Measurements from ENCODE around the gene IMMP2L.

DNA sequence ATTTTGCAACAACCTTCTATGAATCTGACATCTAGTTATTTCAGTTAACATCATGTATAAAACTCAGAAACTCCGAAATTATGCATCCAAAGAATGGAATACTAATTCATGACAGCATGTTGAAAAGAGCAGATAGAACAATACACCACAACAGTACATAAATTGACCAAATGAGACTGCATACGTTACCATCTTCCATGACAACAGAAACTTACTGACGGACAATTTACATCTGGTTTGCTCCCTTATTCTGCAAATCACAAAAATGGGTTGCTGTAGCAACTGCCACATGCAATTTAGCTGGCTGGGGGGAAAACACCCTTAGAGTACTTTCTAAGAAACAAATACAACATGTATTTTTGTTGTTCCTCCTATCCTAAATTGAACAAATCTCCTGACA lies 457.0 kb downstream of the IMMP2L start:
- no peak for TF ChIP-seq EZH2 (IDR thresholded peaks at IDR 0.05; ENCODE audit: low read length)
- TF ChIP-seq, protein P1, sequence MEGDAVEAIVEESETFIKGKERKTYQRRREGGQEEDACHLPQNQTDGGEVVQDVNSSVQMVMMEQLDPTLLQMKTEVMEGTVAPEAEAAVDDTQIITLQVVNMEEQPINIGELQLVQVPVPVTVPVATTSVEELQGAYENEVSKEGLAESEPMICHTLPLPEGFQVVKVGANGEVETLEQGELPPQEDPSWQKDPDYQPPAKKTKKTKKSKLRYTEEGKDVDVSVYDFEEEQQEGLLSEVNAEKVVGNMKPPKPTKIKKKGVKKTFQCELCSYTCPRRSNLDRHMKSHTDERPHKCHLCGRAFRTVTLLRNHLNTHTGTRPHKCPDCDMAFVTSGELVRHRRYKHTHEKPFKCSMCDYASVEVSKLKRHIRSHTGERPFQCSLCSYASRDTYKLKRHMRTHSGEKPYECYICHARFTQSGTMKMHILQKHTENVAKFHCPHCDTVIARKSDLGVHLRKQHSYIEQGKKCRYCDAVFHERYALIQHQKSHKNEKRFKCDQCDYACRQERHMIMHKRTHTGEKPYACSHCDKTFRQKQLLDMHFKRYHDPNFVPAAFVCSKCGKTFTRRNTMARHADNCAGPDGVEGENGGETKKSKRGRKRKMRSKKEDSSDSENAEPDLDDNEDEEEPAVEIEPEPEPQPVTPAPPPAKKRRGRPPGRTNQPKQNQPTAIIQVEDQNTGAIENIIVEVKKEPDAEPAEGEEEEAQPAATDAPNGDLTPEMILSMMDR (optimal IDR thresholded peaks at IDR 0.05 in 1 of 3, IDR thresholded peaks at IDR 0.05 in 1 of 3, conservative IDR thresholded peaks at IDR 0.05 in 1 of 3; ENCODE audit: extremely low read depth in 1 of 3, insufficient read depth in 2 of 3, low read length in 3 of 3): no peak

Data from keratinocyte (primary cell).